ENCODE data around the gene AMH.

The AMH gene

GRCh38 chr19:2210987-2211740 lies 38.0 kb upstream of the AMH start:
- no peaks in the 10 kb centered on the region for H3K4me1 ChIP-seq (ENCODE audit: insufficient read depth, low read length)
- H3K9me3 ChIP-seq (ENCODE audit: insufficient read depth, low read depth, low read length), result no peaks in the 10 kb centered on the region
- H3K36me3 ChIP-seq (ENCODE audit: insufficient read depth, low read length), result peaks cover 72% of the 10 kb centered on the region
- no peak overlapping the region for H3K9ac ChIP-seq (ENCODE audit: low read depth, low read length)
- no peak overlapping the region for H3K4me3 ChIP-seq (ENCODE audit: low read length)
- WGBS, result 96% methylated on average over 33 of the region's 33 CpGs
- no peak overlapping the region for H3K27ac ChIP-seq (ENCODE audit: low read depth, low read length)
- H3K27me3 ChIP-seq (ENCODE audit: insufficient read depth, low read length), result no peaks in the 10 kb centered on the region

- Histone ChIP-seq H3K4me1 (ENCODE audit: insufficient read depth, low read length) (no peaks in the 10 kb centered on the region), H3K9ac (ENCODE audit: low read depth, low read length) (no peak overlapping the region), H3K4me3 (ENCODE audit: low read length) (no peak overlapping the region), H3K27me3 (ENCODE audit: insufficient read depth, low read length) (no peaks in the 10 kb centered on the region), H3K36me3 (ENCODE audit: insufficient read depth, low read length) (peaks cover 81% of the 10 kb centered on the region), H3K27ac (ENCODE audit: low read depth, low read length) (no peak overlapping the region), H3K9me3 (ENCODE audit: insufficient read depth, low read depth, low read length) (no peaks in the 10 kb centered on the region)
- 94% methylated on average over 21 of the region's 21 CpGs for WGBS
Observed at GRCh38 chr19:2212861-2213711, 36.0 kb upstream of the AMH start.

GRCh38 chr19:2213799-2214198 lies 35.3 kb upstream of the AMH start:
- no peak overlapping the region for H3K27ac ChIP-seq (ENCODE audit: low read depth, low read length)
- H3K9ac ChIP-seq (ENCODE audit: low read depth, low read length), result no peak overlapping the region
- H3K27me3 ChIP-seq (ENCODE audit: insufficient read depth, low read length), result no peaks in the 10 kb centered on the region
- H3K36me3 ChIP-seq (ENCODE audit: insufficient read depth, low read length), result peaks cover 85% of the 10 kb centered on the region
- no peaks in the 10 kb centered on the region for H3K4me1 ChIP-seq (ENCODE audit: insufficient read depth, low read length)
- no peaks in the 10 kb centered on the region for H3K9me3 ChIP-seq (ENCODE audit: insufficient read depth, low read depth, low read length)
- no peak overlapping the region for H3K4me3 ChIP-seq (ENCODE audit: low read length)
- WGBS, result 94% methylated on average over 26 of the region's 26 CpGs

- no peak overlapping the region; the same call in 1 of the 2 replicates for H3K9ac ChIP-seq (ENCODE audit: low read depth, low read length)
- H3K9me3 ChIP-seq (ENCODE audit: insufficient read depth, low read depth, low read length), result no peaks in the 10 kb centered on the region
- H3K36me3 ChIP-seq (ENCODE audit: insufficient read depth, low read length), result peaks cover 87% of the 10 kb centered on the region
- 96% methylated on average over 17 of the region's 17 CpGs for WGBS
- no peak overlapping the region for H3K27ac ChIP-seq (ENCODE audit: low read depth, low read length)
- no peak overlapping the region for H3K4me3 ChIP-seq (ENCODE audit: low read length)
- no peaks in the 10 kb centered on the region for H3K27me3 ChIP-seq (ENCODE audit: insufficient read depth, low read length)
- H3K4me1 ChIP-seq (ENCODE audit: insufficient read depth, low read length), result no peaks in the 10 kb centered on the region
Observed at GRCh38 chr19:2214251-2214650, 34.9 kb upstream of the AMH start.

DNA sequence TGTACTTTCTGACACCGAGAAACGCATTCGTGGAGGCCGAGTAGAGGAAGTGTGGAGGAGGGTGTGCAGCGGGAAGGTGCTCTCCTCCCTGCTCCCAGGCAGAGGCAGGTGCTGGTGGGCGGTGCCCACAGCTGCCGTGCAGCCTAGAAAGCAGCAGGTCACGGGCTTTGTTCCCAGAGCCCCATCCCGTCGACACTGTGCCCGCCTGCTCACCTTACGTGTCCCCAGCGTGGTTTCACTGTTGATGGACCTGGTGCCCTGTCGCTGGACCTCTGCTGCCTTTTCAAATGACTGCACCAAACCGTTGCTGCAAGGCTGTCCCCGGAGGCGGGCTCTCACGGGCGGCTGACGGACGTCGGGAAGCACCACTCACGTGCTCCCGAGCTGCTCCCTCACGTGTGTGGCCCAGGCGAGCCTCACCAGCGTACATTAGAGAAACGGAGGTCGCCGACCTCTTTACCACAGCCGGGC lies 33.8 kb upstream of the AMH start:
- 88% methylated on average over 31 of the region's 31 CpGs for WGBS
- Histone ChIP-seq H3K9me3 (ENCODE audit: insufficient read depth, low read depth, low read length) (no peaks in the 10 kb centered on the region), H3K4me3 (ENCODE audit: low read length) (no peak overlapping the region), H3K9ac (ENCODE audit: low read depth, low read length) (no peak overlapping the region), H3K27me3 (ENCODE audit: insufficient read depth, low read length) (no peaks in the 10 kb centered on the region), H3K27ac (ENCODE audit: low read depth, low read length) (no peak overlapping the region), H3K4me1 (ENCODE audit: insufficient read depth, low read length) (no peaks in the 10 kb centered on the region), H3K36me3 (ENCODE audit: insufficient read depth, low read length) (peaks cover 90% of the 10 kb centered on the region)

GRCh38 chr19:2216361-2217225 lies 32.5 kb upstream of the AMH start:
- WGBS, result 95% methylated on average over 43 of the region's 43 CpGs
- Histone ChIP-seq H3K27me3 (ENCODE audit: insufficient read depth, low read length) (no peaks in the 10 kb centered on the region), H3K27ac (ENCODE audit: low read depth, low read length) (no peak overlapping the region), H3K9ac (ENCODE audit: low read depth, low read length) (no peak overlapping the region), H3K4me3 (ENCODE audit: low read length) (no peak overlapping the region), H3K9me3 (ENCODE audit: insufficient read depth, low read depth, low read length) (no peaks in the 10 kb centered on the region), H3K4me1 (ENCODE audit: insufficient read depth, low read length) (no peaks in the 10 kb centered on the region), H3K36me3 (ENCODE audit: insufficient read depth, low read length) (peaks cover 81% of the 10 kb centered on the region)

DNA sequence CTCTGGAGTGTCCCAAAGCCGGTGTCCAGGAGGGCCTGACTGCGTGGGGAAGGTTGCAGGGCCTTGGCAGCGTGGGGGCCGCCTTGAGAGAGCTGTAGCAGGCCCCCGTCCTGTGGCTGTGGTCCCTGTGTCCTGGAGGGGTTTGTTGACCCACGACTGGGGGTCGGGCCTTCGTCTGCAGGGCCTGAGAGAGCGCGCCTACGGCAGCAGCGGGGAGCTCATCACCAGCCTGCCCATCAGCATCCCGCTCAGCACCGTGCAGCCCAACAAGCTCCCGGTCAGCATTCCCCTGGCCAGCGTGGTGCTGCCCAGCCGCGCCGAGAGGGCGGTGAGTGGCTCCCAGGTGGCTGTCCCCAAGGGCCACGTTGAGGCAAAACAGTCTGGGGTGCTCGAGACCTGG lies 31.5 kb upstream of the AMH start:
- Histone ChIP-seq H3K9me3 (ENCODE audit: insufficient read depth, low read depth, low read length) (no peaks in the 10 kb centered on the region), H3K36me3 (ENCODE audit: insufficient read depth, low read length) (peaks cover 71% of the 10 kb centered on the region), H3K27me3 (ENCODE audit: insufficient read depth, low read length) (no peaks in the 10 kb centered on the region), H3K4me1 (ENCODE audit: insufficient read depth, low read length) (no peaks in the 10 kb centered on the region), H3K9ac (ENCODE audit: low read depth, low read length) (no peak overlapping the region), H3K4me3 (ENCODE audit: low read length) (no peak overlapping the region), H3K27ac (ENCODE audit: low read depth, low read length) (no peak overlapping the region)
- WGBS, result 96% methylated on average over 22 of the region's 22 CpGs

- no peaks in the 10 kb centered on the region for H3K4me1 ChIP-seq (ENCODE audit: insufficient read depth, low read length)
- no peak overlapping the region for H3K9ac ChIP-seq (ENCODE audit: low read depth, low read length)
- no peak overlapping the region for H3K4me3 ChIP-seq (ENCODE audit: low read length)
- no peak overlapping the region for H3K27ac ChIP-seq (ENCODE audit: low read depth, low read length)
- H3K27me3 ChIP-seq (ENCODE audit: insufficient read depth, low read length), result no peaks in the 10 kb centered on the region
- 97% methylated on average over 21 of the region's 21 CpGs for WGBS
- H3K9me3 ChIP-seq (ENCODE audit: insufficient read depth, low read depth, low read length), result no peaks in the 10 kb centered on the region
- H3K36me3 ChIP-seq (ENCODE audit: insufficient read depth, low read length), result peaks cover 69% of the 10 kb centered on the region
Observed at GRCh38 chr19:2219726-2220125, 29.4 kb upstream of the AMH start.

DNA sequence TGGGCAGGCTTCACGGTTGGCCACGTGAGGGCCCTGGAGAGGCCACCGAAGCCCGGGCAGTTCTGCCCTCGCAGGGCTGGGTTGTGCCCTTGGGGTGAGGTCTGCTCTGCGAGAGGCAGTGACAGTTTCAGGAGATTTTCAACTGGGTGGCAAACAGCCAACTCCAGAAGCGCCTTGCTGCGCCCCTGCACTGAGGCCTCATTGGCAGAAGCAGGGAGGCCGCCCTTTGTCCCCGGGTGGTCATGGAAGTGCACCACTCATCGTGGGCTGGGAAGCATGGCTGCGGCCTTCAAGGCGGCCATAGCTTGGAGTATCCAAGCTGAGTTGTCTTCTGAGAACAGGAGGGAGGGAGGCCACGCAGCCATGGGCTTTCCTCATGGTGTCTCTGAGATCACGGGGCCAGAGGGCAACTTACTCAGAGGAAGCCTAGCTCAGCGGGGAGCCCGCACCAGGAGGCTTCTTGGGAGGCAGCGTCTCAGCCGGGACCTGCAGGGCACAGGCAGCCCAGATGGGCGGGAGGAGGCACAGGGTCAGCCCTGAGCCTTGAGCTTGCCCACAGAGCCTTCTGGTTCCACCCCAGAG lies 27.8 kb upstream of the AMH start:
- WGBS, result 91% methylated on average over 20 of the region's 20 CpGs
- no peak overlapping the region for H3K9ac ChIP-seq (ENCODE audit: low read depth, low read length)
- peaks cover 69% of the 10 kb centered on the region for H3K36me3 ChIP-seq (ENCODE audit: insufficient read depth, low read length)
- H3K9me3 ChIP-seq (ENCODE audit: insufficient read depth, low read depth, low read length), result no peaks in the 10 kb centered on the region
- H3K4me3 ChIP-seq (ENCODE audit: low read length), result no peak overlapping the region
- H3K27me3 ChIP-seq (ENCODE audit: insufficient read depth, low read length), result no peaks in the 10 kb centered on the region
- no peaks in the 10 kb centered on the region for H3K4me1 ChIP-seq (ENCODE audit: insufficient read depth, low read length)
- no peak overlapping the region for H3K27ac ChIP-seq (ENCODE audit: low read depth, low read length)

DNA sequence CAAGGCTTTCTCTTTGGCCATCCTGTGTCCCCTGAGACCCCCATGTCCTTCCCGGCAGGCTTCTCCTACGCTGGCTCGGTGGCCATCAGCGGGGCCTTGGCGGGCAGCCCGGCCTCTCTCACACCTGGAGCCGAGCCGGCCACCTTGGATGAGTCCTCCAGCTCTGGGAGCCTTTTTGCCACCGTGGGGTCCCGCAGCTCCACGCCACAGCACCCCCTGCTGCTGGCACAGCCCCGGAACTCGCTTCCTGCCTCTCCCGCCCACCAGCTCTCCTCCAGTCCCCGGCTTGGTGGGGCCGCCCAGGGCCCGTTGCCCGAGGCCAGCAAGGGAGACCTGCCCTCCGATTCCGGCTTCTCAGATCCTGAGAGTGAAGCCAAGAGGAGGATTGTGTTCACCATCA lies 27.2 kb upstream of the AMH start:
- peaks cover 65% of the 10 kb centered on the region for H3K36me3 ChIP-seq (ENCODE audit: insufficient read depth, low read length)
- no peak overlapping the region for H3K27ac ChIP-seq (ENCODE audit: low read depth, low read length)

More for the DNA sequence above, 27.2 kb upstream of the AMH start:
- no peaks in the 10 kb centered on the region for H3K9me3 ChIP-seq (ENCODE audit: insufficient read depth, low read depth, low read length)
- H3K27me3 ChIP-seq (ENCODE audit: insufficient read depth, low read length), result no peaks in the 10 kb centered on the region
- H3K9ac ChIP-seq (ENCODE audit: low read depth, low read length), result no peak overlapping the region
- H3K4me3 ChIP-seq (ENCODE audit: low read length), result no peak overlapping the region
- H3K4me1 ChIP-seq (ENCODE audit: insufficient read depth, low read length), result no peaks in the 10 kb centered on the region
- WGBS, result 94% methylated on average over 20 of the region's 20 CpGs
